Ovary (tissue), 9 donors: ENCODE data around the gene ATP2B2. TPM values are rescaled to one million over a fixed set of nuclear protein-coding genes. Genes with fewer than 3 reads are reported as not detected.

Source experiments
- DNase-seq, 5 donors: peaks; one replicate each; pipeline ENCODE4 v3.0.0-alpha.2; 2019 to 2020
- H3K27ac ChIP-seq, 2 donors: fragments of 200-600 bp; one replicate each; pipeline versions ENCODE4 v1.5.1 to v1.8.0; 2019 to 2022
- H3K27me3 ChIP-seq: fragments of 200-600 bp; one replicate; pipeline ENCODE4 v1.8.0; 2022
- H3K36me3 ChIP-seq: fragments of 200-600 bp; sonication (generic); one replicate; pipeline ENCODE4 v1.5.1; 2019
- H3K4me1 ChIP-seq: one replicate; pipeline ENCODE4 v1.8.1; 2013; ENCODE audit warnings: mild to moderate bottlenecking, moderate library complexity; ENCODE audit not compliant: insufficient read depth
- H3K4me3 ChIP-seq: fragments of 200-600 bp; sonication (generic); one replicate; pipeline ENCODE4 v1.5.1; 2017
- H3K9me3 ChIP-seq, 2 donors: fragments of 200-600 bp in 1 of 2; sonication (generic) in 1 of 2; one replicate each; pipeline versions ENCODE4 v1.5.1 to v1.8.1; 2013 to 2019; ENCODE audit warnings: mild to moderate bottlenecking in 1 of 2, moderate library complexity in 1 of 2
- EP300 ChIP-seq: sonication (generic); formaldehyde crosslinking; IDR thresholded peaks from one replicate; pipeline ENCODE4 v1.6.1; 2017; ENCODE audit warnings: antibody characterized with exemption
- POLR2A ChIP-seq: fragments of 450-650 bp; IDR thresholded peaks from one replicate; pipeline ENCODE4 v1.6.1; 2017; ENCODE audit warnings: antibody characterized with exemption, mild to moderate bottlenecking, moderate library complexity
- WGBS, 3 donors: extraction: QIAGEN DNeasy Blood & Tissue Kit in 1 of 3; methylation state at CpG; one replicate each; pipeline versions ENCODE4 v1.1.5 to v1.1.7; 2013 to 2017; 5-methylcytosine and 5-hydroxymethylcytosine counted together
- intact Hi-C, 4 donors: fragments of 100-400 bp; cut with DNase I; formaldehyde crosslinking; loops; one replicate each; pipeline versions ENCODE4 v1.11.0 to v1.15.1; 2022 to 2023
- polyA plus RNA-seq, 2 donors: library from polyadenylated mRNA; stranded (reverse); fragments of 200-250 nt in 1 of 2; fragments of 350-450 nt in 1 of 2; fragmentation: Illumina TruSeq in 1 of 2; extraction: RNeasy Lipid Tissue Mini Kit (QIAGEN cat#74804) in 1 of 2; gene quantifications; one replicate each; pipeline ENCODE4 v1.2.3, GENCODE V29; 2013 to 2014
- total RNA-seq, 7 donors: library from RNA; depleted of rRNA in 2 of 7; stranded (reverse); fragments of >200 nt in 2 of 7; fragmentation: NEBNext Ultra II Directional in 3 of 7; extraction: Animal tissue kit (Norgen Biotek cat#: 25700) in 3 of 7; gene quantifications; one replicate each; pipeline versions ENCODE4 v1.1.0 to v1.2.4, GENCODE V29; 2016 to 2023
- TF ChIP-seq, protein P1 (sequence below), 3 donors: fragments of 450-650 bp in 2 of 3; fragments of 200-600 bp in 1 of 3; IDR thresholded peaks; one replicate each; pipeline versions ENCODE4 v1.5.1 to v1.8.0; 2016 to 2022; ENCODE audit warnings: antibody characterized with exemption in 3 of 3, mild to moderate bottlenecking in 1 of 3
- donor health status: DM: no; HTN: no; CAD: no; lungs with moderate emphysema.
- donor health status: DM: no; HTN: no; CAD: no.
- donor health status: Bipolar disorder and iron deficiency.
- donor health status: DM: yes; HTN: yes; CAD: no.
- donor health status: DM: no; HTN: no; CAD: no.
- donor health status: DM: yes; HTN: yes; CAD: no.

ATP2B2 gene
- total and polyA plus RNA-seq, 9 donors = 0.05 to 11.6 (median 0.52) TPM; not detected in 2

DNA sequence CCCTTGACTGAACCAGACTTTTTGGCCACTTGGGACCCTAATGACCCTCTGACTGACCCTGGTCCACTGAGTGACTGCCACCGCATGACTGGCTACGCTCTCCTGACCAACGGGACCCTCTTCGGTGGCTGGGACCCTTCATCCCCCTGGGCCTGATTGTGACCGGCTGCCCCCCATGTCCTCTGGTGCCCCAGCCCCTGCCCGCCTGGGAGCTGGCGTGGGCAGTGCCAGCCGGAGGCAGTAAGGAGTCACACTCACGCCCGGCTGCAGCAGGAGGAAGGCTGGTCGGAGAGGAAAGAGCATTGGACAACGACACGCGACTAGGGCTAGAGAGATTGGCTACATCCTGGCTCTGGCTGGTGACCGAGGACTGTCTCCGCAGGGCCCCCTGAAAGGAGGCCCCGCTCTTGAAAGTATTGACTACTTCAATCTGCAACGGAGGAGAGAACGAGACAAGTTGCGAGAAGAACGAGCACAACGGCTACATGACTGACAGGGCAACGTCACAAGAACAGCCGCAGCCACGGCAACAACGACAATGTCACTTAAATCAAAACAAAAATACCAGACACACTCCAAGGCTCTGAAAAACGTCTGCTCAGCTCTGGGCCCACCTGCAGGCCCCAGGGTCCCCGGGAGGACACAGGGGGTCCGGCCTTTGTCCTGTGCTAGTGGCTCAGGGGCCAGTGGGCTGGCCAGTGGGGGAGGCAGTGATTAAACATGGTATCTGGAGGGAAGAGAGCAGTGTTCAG lies 169.3 kb downstream of the ATP2B2 start:
- TF ChIP-seq, protein P1, sequence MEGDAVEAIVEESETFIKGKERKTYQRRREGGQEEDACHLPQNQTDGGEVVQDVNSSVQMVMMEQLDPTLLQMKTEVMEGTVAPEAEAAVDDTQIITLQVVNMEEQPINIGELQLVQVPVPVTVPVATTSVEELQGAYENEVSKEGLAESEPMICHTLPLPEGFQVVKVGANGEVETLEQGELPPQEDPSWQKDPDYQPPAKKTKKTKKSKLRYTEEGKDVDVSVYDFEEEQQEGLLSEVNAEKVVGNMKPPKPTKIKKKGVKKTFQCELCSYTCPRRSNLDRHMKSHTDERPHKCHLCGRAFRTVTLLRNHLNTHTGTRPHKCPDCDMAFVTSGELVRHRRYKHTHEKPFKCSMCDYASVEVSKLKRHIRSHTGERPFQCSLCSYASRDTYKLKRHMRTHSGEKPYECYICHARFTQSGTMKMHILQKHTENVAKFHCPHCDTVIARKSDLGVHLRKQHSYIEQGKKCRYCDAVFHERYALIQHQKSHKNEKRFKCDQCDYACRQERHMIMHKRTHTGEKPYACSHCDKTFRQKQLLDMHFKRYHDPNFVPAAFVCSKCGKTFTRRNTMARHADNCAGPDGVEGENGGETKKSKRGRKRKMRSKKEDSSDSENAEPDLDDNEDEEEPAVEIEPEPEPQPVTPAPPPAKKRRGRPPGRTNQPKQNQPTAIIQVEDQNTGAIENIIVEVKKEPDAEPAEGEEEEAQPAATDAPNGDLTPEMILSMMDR (IDR thresholded peaks at IDR 0.05) = no peak
- TF ChIP-seq POLR2A (no peak), EP300 (no peak)
- intact Hi-C loops = no loop called here
- Histone ChIP-seq H3K36me3 (no peaks in the 10 kb centered on the region), H3K27ac (no peak overlapping the region), H3K9me3 (no peaks in the 10 kb centered on the region), H3K4me3 (no peak overlapping the region), H3K4me1 (no peaks in the 10 kb centered on the region), H3K27me3 (no peaks in the 10 kb centered on the region)
- no peak for DNase-seq
- 85 to 88% (median 87%) methylated on average over 29 of the region's 29 CpGs for whole genome bisulfite sequencing, 3 donors

DNA sequence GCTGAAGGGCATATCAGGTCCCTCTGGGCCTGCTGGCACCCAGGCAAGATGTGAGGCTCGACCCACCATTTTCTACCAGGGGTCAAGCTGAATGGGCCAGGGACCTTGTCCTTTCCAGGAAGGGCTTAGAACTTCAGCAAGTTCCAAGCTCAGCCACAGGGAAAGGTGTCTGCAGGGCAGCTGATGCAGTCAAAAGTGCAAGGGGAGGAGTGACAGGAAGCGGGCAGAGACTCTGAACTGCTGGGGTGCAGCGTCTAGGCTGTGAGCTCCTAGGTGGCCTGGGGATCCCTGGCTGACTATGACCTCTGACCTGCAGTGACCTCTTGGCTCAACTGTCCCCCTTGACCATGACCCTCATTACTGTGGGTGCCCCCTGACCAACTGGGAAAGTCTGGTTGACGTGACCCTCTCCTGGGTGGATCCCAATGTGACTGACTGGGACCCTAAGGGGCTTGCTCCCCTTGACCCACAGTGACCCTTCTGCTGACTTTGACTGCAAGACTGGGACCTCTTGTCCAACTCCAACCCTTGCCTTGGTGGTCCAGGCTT lies 170.1 kb downstream of the ATP2B2 start:
- WGBS, 3 donors = 78 to 86% (median 82%) methylated on average over 4 of the region's 4 CpGs
- intact Hi-C loops = no loop called here
- H3K36me3 ChIP-seq = no peaks in the 10 kb centered on the region
- H3K27ac ChIP-seq = no peak overlapping the region
- no peak for TF ChIP-seq POLR2A
- TF ChIP-seq, protein P1 (IDR thresholded peaks at IDR 0.05) = no peak
- TF ChIP-seq EP300 = no peak
- H3K27me3 ChIP-seq = no peaks in the 10 kb centered on the region
- no peaks in the 10 kb centered on the region for H3K9me3 ChIP-seq
- no peaks in the 10 kb centered on the region for H3K4me1 ChIP-seq
- H3K4me3 ChIP-seq = no peak overlapping the region
- DNase-seq = no peak

DNA sequence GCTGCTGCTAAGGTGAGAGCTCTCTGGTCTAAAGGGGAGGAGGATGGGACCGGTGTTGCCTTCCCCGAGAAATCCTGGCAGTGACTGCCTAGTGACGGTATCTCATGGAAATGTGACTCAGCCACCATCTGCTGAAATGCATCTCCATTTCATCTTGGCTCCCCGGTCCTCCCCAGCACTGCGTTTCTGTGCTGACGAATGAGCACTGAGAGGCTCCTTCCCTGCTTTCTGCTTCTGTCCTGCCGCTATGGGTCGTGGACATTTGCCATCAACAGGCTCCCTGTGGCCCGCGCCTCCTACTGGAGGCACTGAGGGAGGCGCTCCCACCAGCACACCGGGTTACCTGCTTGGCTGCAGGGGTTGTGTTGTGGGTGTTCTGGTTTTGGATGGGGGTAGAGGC lies 170.9 kb downstream of the ATP2B2 start:
- intact Hi-C loops = no loop called here
- no peaks in the 10 kb centered on the region for H3K4me1 ChIP-seq
- H3K9me3 ChIP-seq = no peaks in the 10 kb centered on the region

DNA sequence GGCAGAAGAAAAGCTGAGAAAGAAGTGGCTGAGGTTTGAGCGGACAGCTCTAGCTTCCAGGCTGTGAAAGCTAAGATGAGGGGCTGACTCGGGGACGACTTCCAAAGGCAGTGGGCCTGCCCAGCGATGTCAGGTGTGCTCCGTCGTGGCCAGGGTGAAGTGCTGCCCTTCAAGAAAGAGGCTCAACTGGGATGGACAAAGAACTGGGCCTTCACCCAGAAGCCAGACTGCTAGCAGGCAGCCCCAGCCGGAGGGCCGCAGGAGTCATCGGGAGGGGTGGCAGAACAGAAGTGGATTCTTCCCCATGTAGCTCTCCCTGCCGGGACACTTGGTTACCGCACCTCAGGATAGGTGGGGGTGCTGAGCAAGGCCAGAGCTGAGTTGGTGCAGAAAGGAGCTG lies 171.3 kb downstream of the ATP2B2 start:
- WGBS, 3 donors = 82 to 87% (median 85%) methylated on average over 11 of the region's 11 CpGs
- intact Hi-C loops = no loop called here
- Histone ChIP-seq H3K27ac (no peak overlapping the region), H3K4me3 (no peak overlapping the region), H3K36me3 (no peaks in the 10 kb centered on the region), H3K4me1 (no peaks in the 10 kb centered on the region), H3K27me3 (no peaks in the 10 kb centered on the region), H3K9me3 (no peaks in the 10 kb centered on the region)
- no peak for DNase-seq
- TF ChIP-seq EP300 (no peak), POLR2A (no peak)

More for the DNA sequence above, 170.9 kb downstream of the ATP2B2 start:
- TF ChIP-seq POLR2A = no peak
- TF ChIP-seq, protein P1 (IDR thresholded peaks at IDR 0.05) = no peak
- Histone ChIP-seq H3K4me3 (no peak overlapping the region), H3K36me3 (no peaks in the 10 kb centered on the region), H3K27ac (no peak overlapping the region), H3K27me3 (no peaks in the 10 kb centered on the region)
- WGBS, 3 donors = 55 to 69% (median 63%) methylated on average over 12 of the region's 12 CpGs
- DNase-seq = no peak

DNA sequence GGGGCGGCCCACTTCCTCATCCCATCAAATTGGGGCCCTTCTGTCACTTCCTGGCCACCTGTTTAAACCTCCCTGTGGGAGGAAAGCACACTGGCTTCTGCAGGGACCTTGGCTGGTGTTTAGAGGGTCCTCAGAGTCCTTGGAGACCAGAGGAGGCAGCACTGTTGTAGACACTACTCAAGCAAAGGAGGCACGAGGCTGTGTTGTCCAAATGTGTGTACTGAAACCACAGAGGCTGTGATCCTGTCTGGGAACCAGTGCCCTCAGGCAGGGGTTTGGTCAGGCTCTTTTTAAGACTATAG lies 172.1 kb downstream of the ATP2B2 start:
- no peaks in the 10 kb centered on the region for H3K4me1 ChIP-seq
- no peak for TF ChIP-seq EP300
- TF ChIP-seq, protein P1 (IDR thresholded peaks at IDR 0.05) = no peak
- TF ChIP-seq POLR2A = no peak
- DNase-seq = no peak
- H3K27ac ChIP-seq = no peak overlapping the region
- no peak overlapping the region for H3K4me3 ChIP-seq
- H3K36me3 ChIP-seq = no peaks in the 10 kb centered on the region
- 72 to 77% (median 74%) methylated on average over 2 of the region's 2 CpGs for WGBS, 3 donors
- intact Hi-C loops = no loop called here
- H3K27me3 ChIP-seq = no peaks in the 10 kb centered on the region
- no peaks in the 10 kb centered on the region for H3K9me3 ChIP-seq
